ENCODE data around the gene SMAD9.
A peak's percentile ranks its signal among the peaks of the same experiment; 100 is the strongest.

SMAD9 gene

GRCh38 chr13:36920616-36921185 lies 663 bp upstream of the SMAD9 start:
- H3K27ac ChIP-seq (ENCODE audit: low read depth, low read length), result no peak overlapping the region
- H3K9ac ChIP-seq (ENCODE audit: low read depth, low read length), result no peak overlapping the region
- H3K4me3 ChIP-seq (ENCODE audit: low read depth, low read length), result peak overlapping the region; percentile 50
- no peaks in the 10 kb centered on the region for H3K36me3 ChIP-seq (ENCODE audit: control insufficient read depth, insufficient read depth, low read length)
- H3K4me1 ChIP-seq (ENCODE audit: control insufficient read depth, insufficient read depth, low read length), result peaks cover 11% of the 10 kb centered on the region; the same call in 1 of the 2 replicates
- H3K27me3 ChIP-seq (ENCODE audit: control insufficient read depth, insufficient read depth, low read length), result peaks cover 50% of the 10 kb centered on the region
- no peaks in the 10 kb centered on the region for H3K9me3 ChIP-seq (ENCODE audit: control insufficient read depth, insufficient read depth, low read length)

GRCh38 chr13:36919171-36919832 lies 736 bp downstream of the SMAD9 start:
- Histone ChIP-seq H3K4me1 (ENCODE audit: control insufficient read depth, insufficient read depth, low read length) (peaks cover 11% of the 10 kb centered on the region; the same call in 1 of the 2 replicates), H3K27me3 (ENCODE audit: control insufficient read depth, insufficient read depth, low read length) (peaks cover 50% of the 10 kb centered on the region), H3K27ac (ENCODE audit: low read depth, low read length) (no peak overlapping the region), H3K9ac (ENCODE audit: low read depth, low read length) (no peak overlapping the region), H3K36me3 (ENCODE audit: control insufficient read depth, insufficient read depth, low read length) (no peaks in the 10 kb centered on the region), H3K9me3 (ENCODE audit: control insufficient read depth, insufficient read depth, low read length) (no peaks in the 10 kb centered on the region), H3K4me3 (ENCODE audit: low read depth, low read length) (peak overlapping the region; percentile 62)

DNA sequence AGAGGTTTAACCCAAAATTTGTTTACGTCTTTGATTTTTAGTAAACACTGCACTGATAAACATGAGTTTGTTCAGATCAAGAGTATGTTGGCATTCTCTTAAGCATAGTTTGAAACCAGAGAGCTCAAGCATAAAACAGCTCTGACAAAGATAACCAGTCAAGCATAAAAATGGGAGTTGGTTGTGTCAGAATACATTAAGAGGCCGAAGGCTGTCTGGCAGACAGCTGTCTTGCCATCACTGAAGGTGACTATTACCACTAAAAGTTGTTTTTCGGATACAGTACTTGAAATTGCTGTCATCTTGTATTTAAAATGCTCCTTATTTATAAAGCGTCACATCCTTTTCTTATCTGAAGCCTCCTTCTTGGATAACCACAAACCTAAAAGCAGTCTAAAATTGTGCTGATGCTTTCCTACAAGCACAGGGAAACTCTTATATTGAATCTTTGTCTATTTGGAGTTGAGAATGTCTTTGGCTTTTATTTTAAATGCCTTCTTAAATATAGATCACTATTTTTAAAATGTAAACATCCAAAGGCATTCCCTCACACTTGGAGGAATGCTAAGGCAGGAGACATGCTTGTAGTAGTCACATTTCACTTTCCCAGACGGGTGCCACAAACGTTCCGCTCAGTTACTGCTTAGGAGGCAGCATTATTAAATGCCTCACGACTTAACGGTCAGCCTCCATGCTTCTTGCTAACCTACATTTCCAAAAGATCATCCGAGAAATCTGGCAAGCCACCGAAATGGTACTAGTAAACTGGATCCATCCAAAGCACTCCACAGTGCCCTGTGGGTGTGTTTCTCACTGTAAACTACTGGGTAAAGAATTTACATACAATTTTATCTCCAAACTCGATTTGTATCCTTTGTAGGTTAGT lies 1.5 kb downstream of the SMAD9 start:
- Histone ChIP-seq H3K4me1 (ENCODE audit: control insufficient read depth, insufficient read depth, low read length) (peaks cover 11% of the 10 kb centered on the region; the same call in 1 of the 2 replicates), H3K27me3 (ENCODE audit: control insufficient read depth, insufficient read depth, low read length) (peaks cover 50% of the 10 kb centered on the region), H3K27ac (ENCODE audit: low read depth, low read length) (peak overlapping the region; percentile 26), H3K36me3 (ENCODE audit: control insufficient read depth, insufficient read depth, low read length) (no peaks in the 10 kb centered on the region), H3K9me3 (ENCODE audit: control insufficient read depth, insufficient read depth, low read length) (no peaks in the 10 kb centered on the region), H3K4me3 (ENCODE audit: low read depth, low read length) (peak overlapping the region; percentile 62), H3K9ac (ENCODE audit: low read depth, low read length) (no peak overlapping the region)

DNA sequence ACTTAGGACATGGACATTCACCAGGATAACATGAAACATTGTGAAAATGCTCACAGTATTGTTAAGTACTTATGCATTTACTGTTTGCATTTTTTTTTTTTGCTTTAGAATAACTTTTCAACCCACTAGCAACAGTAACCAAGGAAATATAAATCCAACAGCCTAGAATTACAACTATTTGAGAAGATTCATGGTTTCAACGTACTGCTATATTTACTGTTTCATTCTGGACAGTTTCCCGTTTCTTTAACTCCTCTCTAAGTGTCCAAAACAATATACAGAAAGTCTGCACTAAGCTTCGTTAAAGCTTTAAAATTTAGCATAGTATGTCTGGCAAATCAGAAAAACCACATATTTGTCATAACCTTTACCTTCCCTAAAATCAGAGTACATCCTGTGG lies 2.7 kb downstream of the SMAD9 start:
- no peak overlapping the region for H3K9ac ChIP-seq (ENCODE audit: low read depth, low read length)
- H3K4me3 ChIP-seq (ENCODE audit: low read depth, low read length), result no peak overlapping the region
- H3K9me3 ChIP-seq (ENCODE audit: control insufficient read depth, insufficient read depth, low read length), result no peaks in the 10 kb centered on the region
- peaks cover 11% of the 10 kb centered on the region; the same call in 1 of the 2 replicates for H3K4me1 ChIP-seq (ENCODE audit: control insufficient read depth, insufficient read depth, low read length)
- no peaks in the 10 kb centered on the region for H3K36me3 ChIP-seq (ENCODE audit: control insufficient read depth, insufficient read depth, low read length)
- H3K27me3 ChIP-seq (ENCODE audit: control insufficient read depth, insufficient read depth, low read length), result peaks cover 47% of the 10 kb centered on the region
- H3K27ac ChIP-seq (ENCODE audit: low read depth, low read length), result no peak overlapping the region

DNA sequence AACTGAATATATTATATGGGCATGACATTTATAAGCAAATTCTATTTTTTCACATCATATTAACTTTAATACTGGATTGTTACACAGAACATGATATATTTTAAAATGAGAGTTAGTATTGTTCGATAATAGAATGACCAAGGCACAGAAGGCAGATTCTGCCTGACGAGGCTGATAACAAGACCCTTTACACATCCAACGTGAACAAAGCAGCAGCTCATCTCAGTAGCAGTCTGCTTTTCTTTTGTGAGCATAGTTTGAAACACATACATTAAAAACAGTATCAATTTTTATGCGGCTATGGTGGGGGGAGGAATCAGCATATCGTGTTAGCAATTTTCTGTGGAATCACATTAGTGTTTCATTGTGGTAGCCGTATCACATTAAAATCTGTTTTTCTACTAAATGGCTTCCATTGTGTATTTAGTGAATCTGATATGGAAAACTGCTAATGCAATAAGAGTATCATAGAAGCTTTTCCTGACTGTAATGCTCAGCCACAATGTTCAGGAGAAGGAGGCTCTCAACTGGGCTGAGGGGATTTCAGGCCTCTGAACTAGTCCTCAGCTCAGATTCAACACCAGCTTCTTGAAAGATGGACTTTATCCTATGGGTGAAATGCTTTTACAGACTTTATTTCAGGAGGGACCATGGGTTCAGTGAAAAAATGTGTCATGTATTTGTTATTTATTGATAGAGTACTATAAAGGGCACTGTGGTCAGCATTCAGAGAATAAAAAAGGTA lies 4.0 kb downstream of the SMAD9 start:
- Histone ChIP-seq H3K27me3 (ENCODE audit: control insufficient read depth, insufficient read depth, low read length) (peaks cover 34% of the 10 kb centered on the region), H3K9ac (ENCODE audit: low read depth, low read length) (no peak overlapping the region), H3K27ac (ENCODE audit: low read depth, low read length) (no peak overlapping the region), H3K36me3 (ENCODE audit: control insufficient read depth, insufficient read depth, low read length) (no peaks in the 10 kb centered on the region), H3K4me1 (ENCODE audit: control insufficient read depth, insufficient read depth, low read length) (peaks cover 11% of the 10 kb centered on the region; the same call in 1 of the 2 replicates), H3K9me3 (ENCODE audit: control insufficient read depth, insufficient read depth, low read length) (no peaks in the 10 kb centered on the region), H3K4me3 (ENCODE audit: low read depth, low read length) (no peak overlapping the region)

DNA sequence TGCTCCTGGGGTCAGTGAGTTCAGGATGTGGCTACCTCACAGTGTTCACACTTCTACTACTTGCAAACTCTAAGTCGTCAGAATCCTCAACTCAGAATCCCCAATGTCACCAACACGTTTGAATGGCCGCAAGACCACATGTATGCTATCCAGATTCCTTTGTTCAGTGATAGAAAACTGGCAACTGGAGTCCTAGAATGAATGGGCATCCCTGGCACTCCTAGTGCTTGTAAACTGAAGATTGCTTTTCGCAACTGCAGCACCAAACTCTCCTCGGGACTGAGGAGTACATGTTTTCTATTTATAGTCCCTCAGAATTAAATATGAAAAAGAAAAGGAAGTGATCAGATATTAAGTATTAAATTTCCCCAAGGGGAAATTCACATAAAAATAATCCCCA lies 4.9 kb downstream of the SMAD9 start:
- H3K27me3 ChIP-seq (ENCODE audit: control insufficient read depth, insufficient read depth, low read length), result peaks cover 27% of the 10 kb centered on the region
- no peaks in the 10 kb centered on the region for H3K9me3 ChIP-seq (ENCODE audit: control insufficient read depth, insufficient read depth, low read length)
- H3K4me1 ChIP-seq (ENCODE audit: control insufficient read depth, insufficient read depth, low read length), result peaks cover 11% of the 10 kb centered on the region; the same call in 1 of the 2 replicates
- no peak overlapping the region for H3K27ac ChIP-seq (ENCODE audit: low read depth, low read length)
- H3K9ac ChIP-seq (ENCODE audit: low read depth, low read length), result no peak overlapping the region
- H3K36me3 ChIP-seq (ENCODE audit: control insufficient read depth, insufficient read depth, low read length), result no peaks in the 10 kb centered on the region
- no peak overlapping the region for H3K4me3 ChIP-seq (ENCODE audit: low read depth, low read length)

- H3K27me3 ChIP-seq (ENCODE audit: control insufficient read depth, insufficient read depth, low read length), result peaks cover 27% of the 10 kb centered on the region
- no peaks in the 10 kb centered on the region for H3K36me3 ChIP-seq (ENCODE audit: control insufficient read depth, insufficient read depth, low read length)
- H3K4me1 ChIP-seq (ENCODE audit: control insufficient read depth, insufficient read depth, low read length), result peaks cover 11% of the 10 kb centered on the region; the same call in 1 of the 2 replicates
- no peaks in the 10 kb centered on the region for H3K9me3 ChIP-seq (ENCODE audit: control insufficient read depth, insufficient read depth, low read length)
- H3K4me3 ChIP-seq (ENCODE audit: low read depth, low read length), result no peak overlapping the region
- H3K27ac ChIP-seq (ENCODE audit: low read depth, low read length), result no peak overlapping the region
- no peak overlapping the region for H3K9ac ChIP-seq (ENCODE audit: low read depth, low read length)
Measured at GRCh38 chr13:36914648-36915047, 5.4 kb downstream of the SMAD9 start.

- Histone ChIP-seq H3K4me1 (ENCODE audit: control insufficient read depth, insufficient read depth, low read length) (peaks cover 5% of the 10 kb centered on the region; the same call in 1 of the 2 replicates), H3K27me3 (ENCODE audit: control insufficient read depth, insufficient read depth, low read length) (peaks cover 18% of the 10 kb centered on the region), H3K4me3 (ENCODE audit: low read depth, low read length) (no peak overlapping the region), H3K36me3 (ENCODE audit: control insufficient read depth, insufficient read depth, low read length) (no peaks in the 10 kb centered on the region), H3K27ac (ENCODE audit: low read depth, low read length) (no peak overlapping the region), H3K9ac (ENCODE audit: low read depth, low read length) (no peak overlapping the region), H3K9me3 (ENCODE audit: control insufficient read depth, insufficient read depth, low read length) (no peaks in the 10 kb centered on the region)
Measured at GRCh38 chr13:36913463-36913862, 6.6 kb downstream of the SMAD9 start.

- peaks cover 13% of the 10 kb centered on the region for H3K27me3 ChIP-seq (ENCODE audit: control insufficient read depth, insufficient read depth, low read length)
- no peaks in the 10 kb centered on the region for H3K36me3 ChIP-seq (ENCODE audit: control insufficient read depth, insufficient read depth, low read length)
- H3K4me3 ChIP-seq (ENCODE audit: low read depth, low read length), result no peak overlapping the region
- H3K9me3 ChIP-seq (ENCODE audit: control insufficient read depth, insufficient read depth, low read length), result no peaks in the 10 kb centered on the region
- H3K9ac ChIP-seq (ENCODE audit: low read depth, low read length), result no peak overlapping the region
- no peak overlapping the region for H3K27ac ChIP-seq (ENCODE audit: low read depth, low read length)
- 0 out of 2 replicates have a peak, but pooled peaks cover under 1% of the 10 kb centered on the region for H3K4me1 ChIP-seq (ENCODE audit: control insufficient read depth, insufficient read depth, low read length)
Measured at GRCh38 chr13:36912973-36913372, 7.1 kb downstream of the SMAD9 start.

DNA sequence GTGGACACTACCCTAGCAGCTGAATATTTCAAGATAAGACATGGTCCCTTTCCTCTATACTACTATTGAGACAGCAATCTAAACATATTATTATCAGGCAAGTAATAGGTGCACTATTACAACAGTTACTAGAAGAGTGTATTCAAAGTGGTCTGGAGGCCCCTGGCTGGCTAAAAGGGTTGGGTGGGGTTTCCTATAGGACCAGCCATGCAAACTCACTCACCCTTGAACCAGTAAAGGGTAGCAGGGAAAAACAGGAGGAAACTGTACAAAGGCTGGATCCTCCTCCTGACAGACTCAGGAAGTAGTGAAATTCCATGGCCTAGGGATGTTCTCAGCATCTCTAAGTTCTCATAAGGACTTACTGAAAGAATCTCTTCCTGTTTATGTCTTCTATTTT lies 7.7 kb downstream of the SMAD9 start:
- no peaks in the 10 kb centered on the region for H3K4me1 ChIP-seq (ENCODE audit: control insufficient read depth, insufficient read depth, low read length)
- no peak overlapping the region for H3K9ac ChIP-seq (ENCODE audit: low read depth, low read length)

More for the DNA sequence above, 7.7 kb downstream of the SMAD9 start:
- Histone ChIP-seq H3K36me3 (ENCODE audit: control insufficient read depth, insufficient read depth, low read length) (no peaks in the 10 kb centered on the region), H3K27me3 (ENCODE audit: control insufficient read depth, insufficient read depth, low read length) (peaks cover 7% of the 10 kb centered on the region), H3K27ac (ENCODE audit: low read depth, low read length) (no peak overlapping the region), H3K9me3 (ENCODE audit: control insufficient read depth, insufficient read depth, low read length) (no peaks in the 10 kb centered on the region), H3K4me3 (ENCODE audit: low read depth, low read length) (no peak overlapping the region)

Measured in HUES48 (cell line).